Stomach (tissue), 9 donors: ENCODE data around the gene SCN5A. TPM values are rescaled to one million over a fixed set of nuclear protein-coding genes. Genes with fewer than 3 reads are reported as not detected.

Source experiments
- DNase-seq, 2 donors: peaks; one replicate each; pipeline versions ENCODE4 v3.0.0 to v3.0.0-alpha.2; 2013 to 2019
- H3K27ac ChIP-seq, 5 donors: fragments of 200-600 bp in 4 of 5; sonication (generic) in 4 of 5; one replicate each; pipeline ENCODE4 v1.5.1; 2013 to 2019; ENCODE audit warnings: mild to moderate bottlenecking in 1 of 5, moderate library complexity in 1 of 5
- H3K27me3 ChIP-seq, 3 donors: fragments of 200-600 bp; sonication (generic); one replicate each; pipeline ENCODE4 v1.5.1; 2017 to 2019; ENCODE audit warnings: mixed run types in 1 of 3
- H3K36me3 ChIP-seq, 4 donors: fragments of 200-600 bp; sonication (generic); 1 replicate in 3 of 4; 2 replicates in 1 of 4; pipeline ENCODE4 v1.5.1; 2016 to 2019
- H3K4me1 ChIP-seq, 4 donors: fragments of 200-600 bp; sonication (generic); one replicate each; pipeline ENCODE4 v1.5.1; 2016 to 2019
- H3K4me3 ChIP-seq, 4 donors: fragments of 200-600 bp; sonication (generic) in 3 of 4; one replicate each; pipeline ENCODE4 v1.5.1; 2016 to 2019; ENCODE audit warnings: mild to moderate bottlenecking in 1 of 4
- H3K9me3 ChIP-seq, 4 donors: fragments of 200-600 bp; sonication (generic); one replicate each; pipeline ENCODE4 v1.5.1; 2016 to 2019
- EP300 ChIP-seq: sonication (generic); formaldehyde crosslinking; IDR thresholded peaks from one replicate; pipeline ENCODE4 v1.6.1; 2017; ENCODE audit warnings: antibody characterized with exemption
- POLR2A ChIP-seq, 4 donors: fragments of 450-650 bp; IDR thresholded peaks; one replicate each; pipeline ENCODE4 v1.6.1; 2016; ENCODE audit warnings: antibody characterized with exemption in 4 of 4, control low read depth in 2 of 4, mild to moderate bottlenecking in 1 of 4, moderate library complexity in 1 of 4
- POLR2AphosphoS5 ChIP-seq, 3 donors: sonication (generic); formaldehyde crosslinking; IDR thresholded peaks; one replicate each; pipeline ENCODE4 v1.6.1; 2016; ENCODE audit warnings: antibody characterized with exemption in 3 of 3
- WGBS, 5 donors: extraction: QIAGEN DNeasy Blood & Tissue Kit in 3 of 5; methylation state at CpG; one replicate each; pipeline versions ENCODE4 v1.1.5 to v1.1.7; 2013 to 2018; 5-methylcytosine and 5-hydroxymethylcytosine counted together
- intact Hi-C: fragments of 100-400 bp; cut with DNase I; formaldehyde crosslinking; loops from one replicate; pipeline ENCODE4 v1.15.1; 2023; ENCODE audit warnings: low total_unique reads
- polyA plus RNA-seq, 3 donors: library from polyadenylated mRNA; stranded (reverse); fragments of 200-250 nt; gene quantifications; one replicate each; pipeline ENCODE4 v1.2.3, GENCODE V29; 2013
- total RNA-seq, 5 donors: library from RNA; depleted of rRNA; stranded (reverse); fragments of >200 nt; gene quantifications; one replicate each; pipeline versions ENCODE4 v1.1.0 to v1.2.3, GENCODE V29; 2014 to 2016
- TF ChIP-seq, protein P1 (sequence below), 7 experiments: fragments of 450-650 bp in 4 of 7; fragments of 200-600 bp in 3 of 7; sonication (generic) in 3 of 7; IDR thresholded peaks; one replicate each; pipeline ENCODE4 v1.5.1; 2016 to 2019; ENCODE audit warnings: antibody characterized with exemption in 7 of 7, control low read depth in 2 of 7, mild to moderate bottlenecking in 1 of 7
- donor health status: healthy with polysubstance abuse.
- donor health status: Bipolar disorder and iron deficiency.
- donor health status: healthy.

SCN5A gene
- total and polyA plus RNA-seq, 8 donors: 0.05 to 1.1 (median 0.10) TPM; not detected in 4

DNA sequence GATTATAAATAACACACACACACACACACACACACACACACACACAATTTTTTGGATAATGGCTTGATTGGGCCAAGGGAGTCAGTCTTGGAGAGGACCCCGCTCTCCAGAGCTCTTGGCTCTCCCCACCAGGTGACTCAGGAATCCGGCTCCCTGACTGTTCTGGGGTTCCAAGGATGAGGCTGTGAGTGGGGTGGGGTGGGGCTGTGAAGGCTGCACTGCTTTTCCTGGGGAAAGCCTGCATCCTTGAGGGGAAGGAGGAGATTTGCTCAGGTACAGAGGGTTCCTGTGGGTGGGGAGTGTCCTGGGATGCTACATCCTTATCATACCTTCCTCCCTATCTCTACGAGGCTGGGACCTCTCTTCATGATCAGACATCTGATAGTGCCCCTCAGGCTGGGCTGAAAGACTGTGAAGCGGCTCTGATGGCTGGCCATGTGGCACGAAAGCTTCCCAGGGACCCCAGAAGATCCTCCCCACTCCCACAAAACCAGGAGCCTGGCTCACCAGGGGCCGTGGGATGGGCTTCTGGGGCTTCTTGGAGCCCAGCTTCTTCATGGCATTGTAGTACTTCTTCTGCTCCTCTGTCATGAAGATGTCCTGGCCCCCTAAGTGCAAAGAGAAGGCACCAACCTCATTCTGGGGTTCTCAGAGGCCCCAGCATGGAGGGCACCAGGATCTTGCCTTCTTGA, 94.2 kb downstream of the SCN5A start:
- Histone ChIP-seq H3K27ac (no peak overlapping the region), H3K4me1 (no peaks in the 10 kb centered on the region), H3K36me3 (no peaks in the 10 kb centered on the region), H3K9me3 (peaks cover 0 to 9% (median 8%) of the 10 kb centered on the region in 4 donors), H3K27me3 (no peaks in the 10 kb centered on the region), H3K4me3 (no peak overlapping the region)
- intact Hi-C loops: no loop called here
- TF ChIP-seq POLR2A (IDR thresholded peaks at IDR 0.05): no peak
- no peak for TF ChIP-seq EP300
- TF ChIP-seq POLR2AphosphoS5 (IDR thresholded peaks at IDR 0.05): no peak
- TF ChIP-seq, protein P1, sequence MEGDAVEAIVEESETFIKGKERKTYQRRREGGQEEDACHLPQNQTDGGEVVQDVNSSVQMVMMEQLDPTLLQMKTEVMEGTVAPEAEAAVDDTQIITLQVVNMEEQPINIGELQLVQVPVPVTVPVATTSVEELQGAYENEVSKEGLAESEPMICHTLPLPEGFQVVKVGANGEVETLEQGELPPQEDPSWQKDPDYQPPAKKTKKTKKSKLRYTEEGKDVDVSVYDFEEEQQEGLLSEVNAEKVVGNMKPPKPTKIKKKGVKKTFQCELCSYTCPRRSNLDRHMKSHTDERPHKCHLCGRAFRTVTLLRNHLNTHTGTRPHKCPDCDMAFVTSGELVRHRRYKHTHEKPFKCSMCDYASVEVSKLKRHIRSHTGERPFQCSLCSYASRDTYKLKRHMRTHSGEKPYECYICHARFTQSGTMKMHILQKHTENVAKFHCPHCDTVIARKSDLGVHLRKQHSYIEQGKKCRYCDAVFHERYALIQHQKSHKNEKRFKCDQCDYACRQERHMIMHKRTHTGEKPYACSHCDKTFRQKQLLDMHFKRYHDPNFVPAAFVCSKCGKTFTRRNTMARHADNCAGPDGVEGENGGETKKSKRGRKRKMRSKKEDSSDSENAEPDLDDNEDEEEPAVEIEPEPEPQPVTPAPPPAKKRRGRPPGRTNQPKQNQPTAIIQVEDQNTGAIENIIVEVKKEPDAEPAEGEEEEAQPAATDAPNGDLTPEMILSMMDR (IDR thresholded peaks at IDR 0.05): no peak
- no peak for DNase-seq
- WGBS, 5 donors: 76 to 85% (median 80%) methylated on average over 5 to 6 of the region's 6 CpGs

DNA sequence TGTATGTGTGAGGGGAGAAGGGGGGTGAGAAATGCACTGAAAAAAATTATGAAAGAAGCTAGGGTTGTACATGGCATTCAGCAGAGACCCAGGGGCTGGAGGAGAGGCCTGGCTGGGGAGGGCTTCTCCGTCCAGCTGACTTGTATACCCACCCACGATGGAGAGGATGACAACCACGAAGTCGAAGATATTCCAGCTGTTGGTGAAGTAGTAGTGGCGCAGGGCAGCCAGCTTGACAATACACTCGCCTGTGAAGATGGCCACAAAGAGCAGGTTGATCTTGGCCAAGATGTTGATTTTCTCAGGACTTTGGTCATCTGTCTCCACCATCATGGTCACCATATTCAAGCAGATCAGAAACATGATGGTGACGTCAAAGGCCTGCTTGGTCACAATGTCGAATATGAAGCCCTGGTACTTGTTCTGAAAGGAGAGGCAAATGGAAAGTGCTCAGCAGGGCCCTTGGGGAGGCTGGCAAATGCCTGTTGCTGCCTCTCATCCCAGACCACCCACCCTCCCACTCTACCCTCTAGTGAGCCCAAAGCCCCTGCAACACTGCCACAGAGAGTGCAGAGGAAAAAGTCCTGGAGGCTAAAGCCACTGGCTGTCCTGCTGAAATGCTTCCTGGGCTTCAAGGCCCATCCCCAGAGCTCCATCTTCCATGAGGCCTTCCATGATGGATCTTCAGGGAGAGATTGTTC, 95.2 kb downstream of the SCN5A start:
- intact Hi-C loops: no loop called here
- peak in 1 of 2 donors; percentile 11 for DNase-seq
- WGBS, 5 donors: 90 to 94% (median 92%) methylated on average over 8 of the region's 8 CpGs

DNA sequence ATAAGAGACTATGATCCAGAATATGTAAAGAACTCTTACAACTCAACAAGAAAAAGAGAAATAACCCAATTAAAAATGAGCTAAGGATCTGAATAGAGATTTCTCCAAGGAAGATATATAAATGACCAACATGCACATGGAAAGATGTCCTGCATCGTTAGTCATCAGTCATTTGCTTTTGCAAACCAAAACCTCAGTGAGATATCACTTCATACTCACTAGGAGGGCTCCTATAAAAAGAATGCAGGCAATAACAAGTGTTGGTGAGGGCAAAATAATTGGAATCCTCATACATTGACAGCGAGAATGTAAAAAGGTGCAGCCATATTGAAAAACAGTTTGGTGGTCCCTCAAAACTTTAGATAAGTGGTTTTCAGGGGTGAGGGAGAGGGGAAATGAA, 96.4 kb downstream of the SCN5A start:
- Histone ChIP-seq H3K27me3 (no peaks in the 10 kb centered on the region), H3K27ac (no peak overlapping the region), H3K9me3 (peaks cover 0 to 9% (median 8%) of the 10 kb centered on the region in 4 donors), H3K4me1 (no peaks in the 10 kb centered on the region), H3K36me3 (no peaks in the 10 kb centered on the region), H3K4me3 (no peak overlapping the region)
- 85 to 89% (median 86%) methylated on average over 2 of the region's 2 CpGs for WGBS, 5 donors
- intact Hi-C loops: no loop called here
- DNase-seq: no peak
- TF ChIP-seq, protein P1 (IDR thresholded peaks at IDR 0.05): no peak
- TF ChIP-seq EP300 (no peak), POLR2A (IDR thresholded peaks at IDR 0.05) (no peak), POLR2AphosphoS5 (IDR thresholded peaks at IDR 0.05) (no peak)

More for the DNA sequence above, 95.2 kb downstream of the SCN5A start:
- H3K36me3 ChIP-seq: no peaks in the 10 kb centered on the region
- H3K4me3 ChIP-seq: no peak overlapping the region
- H3K27me3 ChIP-seq: no peaks in the 10 kb centered on the region
- no peaks in the 10 kb centered on the region for H3K4me1 ChIP-seq
- H3K9me3 ChIP-seq: peaks cover 0 to 9% (median 8%) of the 10 kb centered on the region in 4 donors
- TF ChIP-seq, protein P1 (IDR thresholded peaks at IDR 0.05): no peak
- TF ChIP-seq EP300 (no peak), POLR2A (IDR thresholded peaks at IDR 0.05) (no peak), POLR2AphosphoS5 (IDR thresholded peaks at IDR 0.05) (no peak)
- no peak overlapping the region for H3K27ac ChIP-seq

DNA sequence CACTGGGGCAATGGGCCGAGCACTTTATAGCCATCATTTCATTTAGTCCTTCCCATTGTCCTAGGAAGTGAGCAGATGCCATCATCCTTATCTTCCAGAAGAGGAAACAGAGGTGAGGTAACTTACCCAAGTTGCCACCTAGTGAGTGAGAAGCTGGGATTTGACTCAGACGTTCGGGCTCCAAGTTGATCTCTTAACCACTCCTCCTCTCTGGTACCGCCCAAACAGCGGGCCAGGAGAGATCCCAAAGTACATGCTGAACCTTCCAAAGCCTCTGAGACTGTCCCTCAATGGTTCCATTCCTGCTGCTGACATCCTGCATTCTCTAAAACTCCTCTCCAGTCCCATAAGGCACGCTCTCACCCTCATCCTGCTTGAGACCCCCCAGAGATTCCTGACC, 97.1 kb downstream of the SCN5A start:
- H3K4me1 ChIP-seq: no peaks in the 10 kb centered on the region
- DNase-seq: peak in 1 of 2 donors; percentile 14
- no peaks in the 10 kb centered on the region for H3K36me3 ChIP-seq
- H3K27ac ChIP-seq: no peak overlapping the region
- intact Hi-C loops: no loop called here
- peaks cover 0 to 9% (median 8%) of the 10 kb centered on the region in 4 donors for H3K9me3 ChIP-seq
- 72 to 80% (median 77%) methylated on average over 6 of the region's 6 CpGs for WGBS, 5 donors
- no peak for TF ChIP-seq POLR2AphosphoS5 (IDR thresholded peaks at IDR 0.05)
- no peak overlapping the region for H3K4me3 ChIP-seq
- H3K27me3 ChIP-seq: no peaks in the 10 kb centered on the region
